Activated B cell treated with CpG ODN at 0.5 μM for 24 hours (primary cell): Measurements from ENCODE around the gene KLHL35. TPM values are rescaled to one million over a fixed set of nuclear protein-coding genes. Genes with fewer than 3 reads are reported as not detected.

ENCODE experiments used
- ATAC-seq: fragments of 200-7000 bp; cut with Tn5 transposase; one replicate; pipeline ENCODE4 v1.10.0; 2021; ENCODE audit warnings: low read depth, mild to moderate bottlenecking, moderate library complexity
- CTCF ChIA-PET: fragments of 350-600 bp; sonication (Branson Sonifier 250); formaldehyde crosslinking; loops from one replicate; lab custom pipeline; 2021; ENCODE audit warnings: antibody characterized with exemption; lab: Charles Lee
- POLR2A ChIA-PET: fragments of 350-600 bp; sonication (Branson Sonifier 250); formaldehyde crosslinking; loops from one replicate; lab custom pipeline; 2021; ENCODE audit warnings: antibody characterized with exemption; lab: Charles Lee
- DNase-seq: peaks from one replicate; pipeline ENCODE4 v3.0.0; 2022
- H3K27ac Mint-ChIP-seq: one replicate; pipeline ENCODE4 v1.8.0; 2020; ENCODE audit warnings: mixed read lengths
- H3K27me3 Mint-ChIP-seq: one replicate; pipeline ENCODE4 v1.8.0; 2021; ENCODE audit warnings: mixed read lengths
- H3K36me3 Mint-ChIP-seq: one replicate; pipeline ENCODE4 v1.8.0; 2021; ENCODE audit warnings: low read depth, mixed read lengths
- H3K4me1 Mint-ChIP-seq: one replicate; pipeline ENCODE4 v1.8.0; 2021; ENCODE audit warnings: mixed read lengths
- H3K4me3 Mint-ChIP-seq: one replicate; pipeline ENCODE4 v1.8.0; 2020; ENCODE audit warnings: mild to moderate bottlenecking, mixed read lengths
- H3K9me3 Mint-ChIP-seq: one replicate; pipeline ENCODE4 v1.8.0; 2020; ENCODE audit warnings: mixed read lengths
- intact Hi-C: fragments of 100-400 bp; cut with micrococcal nuclease; formaldehyde crosslinking; loops from one replicate; pipeline ENCODE4 v1.15.1; 2024
- total RNA-seq: library from RNA; stranded (reverse); gene quantifications from 2 replicates; pipeline ENCODE4 v1.2.3, GENCODE V29; 2022
- TF ChIP-seq, protein P1 (sequence below): fragments of 200-600 bp; IDR thresholded peaks from one replicate; pipeline ENCODE4 v1.8.0; 2022; ENCODE audit warnings: antibody characterized with exemption, mild to moderate bottlenecking

The KLHL35 gene
- total RNA-seq, 1 donor from 2014 or later: 0.11 TPM

DNA sequence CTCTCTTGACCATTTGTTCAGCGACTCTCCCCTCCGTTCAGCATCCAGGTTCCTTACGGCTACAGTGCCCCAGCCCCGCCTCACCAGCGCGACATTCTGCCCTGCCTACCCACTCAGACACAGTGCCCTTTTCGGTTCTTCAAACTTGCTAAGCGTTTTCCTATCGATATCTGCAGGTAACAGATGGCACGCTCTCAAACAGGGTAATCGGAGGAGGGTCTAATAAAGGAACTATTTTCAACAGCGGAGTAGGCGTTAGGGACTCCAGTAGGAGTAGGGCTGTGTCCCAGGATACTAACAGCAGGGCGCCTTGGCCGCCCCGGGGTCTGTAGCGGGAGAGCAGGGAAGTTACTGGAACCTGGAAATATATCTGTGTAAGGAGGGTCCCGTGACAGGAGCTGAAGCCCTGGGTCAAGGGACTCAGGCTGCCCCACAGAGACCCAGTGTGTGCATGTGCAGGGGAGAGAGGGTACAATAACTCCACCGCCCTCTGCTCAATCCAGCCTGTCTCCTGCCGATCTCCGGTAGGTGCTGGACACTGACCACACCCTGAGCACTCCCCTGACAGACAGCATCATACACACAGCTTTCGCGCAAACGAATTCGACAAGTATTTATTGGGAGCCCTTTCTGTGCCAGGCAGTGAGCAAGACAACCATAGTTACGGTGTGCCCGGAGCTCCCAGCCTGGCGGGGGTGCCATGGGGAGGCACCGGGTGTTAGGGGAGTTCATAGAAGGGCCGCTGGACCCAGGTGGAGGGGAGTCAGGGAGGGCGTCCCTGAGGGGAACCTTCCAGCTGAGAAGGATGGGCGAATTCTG lies 2.1 kb downstream of the KLHL35 start:
- peaks cover 26% of the 10 kb centered on the region for H3K4me1 Mint-ChIP-seq
- peak; percentile 15 for ATAC-seq
- ChIA-PET CTCF (interaction anchor here (1.1 kb wide), 1 partner anchor 11 kb away, joined by 3 read pairs; no protein-coding TSS in a partner anchor), POLR2A (interaction anchor here (1.0 kb wide), 1 partner anchor 31 kb away, joined by 3 read pairs; no protein-coding TSS in a partner anchor)
- peak overlapping the region; percentile 82 for H3K4me3 Mint-ChIP-seq
- intact Hi-C loops: loop anchor here (1.0 kb wide), 1 partner anchor 31 kb away; no protein-coding TSS in a partner anchor
- peak overlapping the region; percentile 43 for H3K27ac Mint-ChIP-seq
- no peaks in the 10 kb centered on the region for H3K9me3 Mint-ChIP-seq
- peaks cover 40% of the 10 kb centered on the region for H3K27me3 Mint-ChIP-seq
- TF ChIP-seq, protein P1, sequence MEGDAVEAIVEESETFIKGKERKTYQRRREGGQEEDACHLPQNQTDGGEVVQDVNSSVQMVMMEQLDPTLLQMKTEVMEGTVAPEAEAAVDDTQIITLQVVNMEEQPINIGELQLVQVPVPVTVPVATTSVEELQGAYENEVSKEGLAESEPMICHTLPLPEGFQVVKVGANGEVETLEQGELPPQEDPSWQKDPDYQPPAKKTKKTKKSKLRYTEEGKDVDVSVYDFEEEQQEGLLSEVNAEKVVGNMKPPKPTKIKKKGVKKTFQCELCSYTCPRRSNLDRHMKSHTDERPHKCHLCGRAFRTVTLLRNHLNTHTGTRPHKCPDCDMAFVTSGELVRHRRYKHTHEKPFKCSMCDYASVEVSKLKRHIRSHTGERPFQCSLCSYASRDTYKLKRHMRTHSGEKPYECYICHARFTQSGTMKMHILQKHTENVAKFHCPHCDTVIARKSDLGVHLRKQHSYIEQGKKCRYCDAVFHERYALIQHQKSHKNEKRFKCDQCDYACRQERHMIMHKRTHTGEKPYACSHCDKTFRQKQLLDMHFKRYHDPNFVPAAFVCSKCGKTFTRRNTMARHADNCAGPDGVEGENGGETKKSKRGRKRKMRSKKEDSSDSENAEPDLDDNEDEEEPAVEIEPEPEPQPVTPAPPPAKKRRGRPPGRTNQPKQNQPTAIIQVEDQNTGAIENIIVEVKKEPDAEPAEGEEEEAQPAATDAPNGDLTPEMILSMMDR: no peak
- no peak for DNase-seq
- peaks cover 3% of the 10 kb centered on the region for H3K36me3 Mint-ChIP-seq

DNA sequence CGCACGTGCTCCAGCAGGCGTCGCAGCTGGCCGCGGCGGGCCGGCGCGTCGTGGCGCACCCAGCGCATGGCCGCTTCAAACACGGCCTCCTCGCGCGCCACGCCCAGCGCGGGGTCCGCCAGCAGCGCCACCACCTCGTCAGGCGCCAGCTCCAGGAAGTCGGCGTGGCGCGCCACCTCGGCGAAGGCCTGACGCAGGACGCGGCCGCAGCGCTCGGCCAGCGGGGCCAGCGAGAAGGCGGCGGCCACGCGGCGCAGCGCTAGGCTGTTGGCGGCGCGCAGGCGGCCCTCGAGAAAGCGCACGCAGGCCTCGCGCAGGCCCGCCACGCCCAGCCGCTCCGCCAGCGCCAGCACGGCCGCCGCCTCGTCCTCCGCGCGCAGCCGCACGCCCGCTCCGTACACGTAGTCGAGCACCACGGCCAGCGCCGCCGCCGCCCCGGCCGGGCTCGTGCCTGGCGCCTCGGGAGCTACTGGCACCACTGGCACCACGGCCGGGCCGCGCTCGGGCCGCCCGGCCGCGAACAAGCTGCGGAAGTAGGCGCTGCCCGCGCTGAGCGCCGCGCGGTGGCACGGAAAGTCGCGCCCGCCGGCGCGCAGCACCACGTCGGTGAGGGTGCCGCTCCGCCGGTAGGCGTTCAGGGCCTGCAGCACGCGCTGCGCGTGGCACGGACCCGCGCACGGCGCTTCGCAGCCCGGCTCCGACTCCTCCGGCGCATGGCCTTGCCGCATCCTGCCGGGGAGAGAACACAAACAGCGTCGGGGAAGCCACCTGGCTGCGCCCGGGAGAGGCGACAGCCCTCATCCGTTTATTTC lies 2.9 kb downstream of the KLHL35 start:
- Mint-ChIP-seq H3K4me1 (peaks cover 26% of the 10 kb centered on the region), H3K27me3 (peaks cover 40% of the 10 kb centered on the region), H3K27ac (peak overlapping the region; percentile 43), H3K4me3 (peak overlapping the region; percentile 82), H3K9me3 (no peaks in the 10 kb centered on the region), H3K36me3 (peaks cover 3% of the 10 kb centered on the region)
- ChIA-PET CTCF (interaction anchor here (0.6 to 1.1 kb wide), 2 partner anchors 12 to 15 kb away, joined by 3 read pairs; no protein-coding TSS in a partner anchor), POLR2A (interaction anchor here (1.0 kb wide), 1 partner anchor 30 kb away, joined by 3 read pairs; no protein-coding TSS in a partner anchor)
- intact Hi-C loops: loop anchor here (1.0 kb wide), 1 partner anchor 30 kb away; no protein-coding TSS in a partner anchor
- ATAC-seq (peak; percentile 65), DNase-seq (peak; percentile 60)
- TF ChIP-seq, protein P1: no peak

GRCh38 chr11:75429641-75429901 lies 3.4 kb downstream of the KLHL35 start:
- no peak for DNase-seq
- intact Hi-C loops: no loop called here

GRCh38 chr11:75428989-75429640 lies 3.9 kb downstream of the KLHL35 start:
- DNase-seq: no peak

More at GRCh38 chr11:75429641-75429901, 3.4 kb downstream of the KLHL35 start:
- peaks cover 40% of the 10 kb centered on the region for H3K27me3 Mint-ChIP-seq
- TF ChIP-seq, protein P1: no peak
- ATAC-seq: no peak
- peak overlapping the region; percentile 76 for H3K4me3 Mint-ChIP-seq
- H3K27ac Mint-ChIP-seq: peak overlapping the region; percentile 68
- no peaks in the 10 kb centered on the region for H3K36me3 Mint-ChIP-seq
- ChIA-PET POLR2A (no interaction called here), CTCF (interaction anchor here (0.6 kb wide), 1 partner anchor 15 kb away, joined by 3 read pairs; no protein-coding TSS in a partner anchor)
- peaks cover 26% of the 10 kb centered on the region for H3K4me1 Mint-ChIP-seq
- H3K9me3 Mint-ChIP-seq: no peaks in the 10 kb centered on the region

More at GRCh38 chr11:75428989-75429640, 3.9 kb downstream of the KLHL35 start:
- Mint-ChIP-seq H3K4me1 (peaks cover 26% of the 10 kb centered on the region), H3K9me3 (no peaks in the 10 kb centered on the region), H3K4me3 (peak overlapping the region; percentile 76), H3K36me3 (no peaks in the 10 kb centered on the region), H3K27me3 (peaks cover 40% of the 10 kb centered on the region), H3K27ac (peak overlapping the region; percentile 68)
- POLR2A ChIA-PET: no interaction called here
- no peak for ATAC-seq
- intact Hi-C loops: no loop called here
- TF ChIP-seq, protein P1: no peak
- CTCF ChIA-PET: interaction anchor here (0.6 kb wide), 1 partner anchor 14 kb away, joined by 3 read pairs; no protein-coding TSS in a partner anchor
